ENCODE measurements around the gene SCN3B. TPM values are rescaled to one million over a fixed set of nuclear protein-coding genes. Genes with fewer than 3 reads are reported as not detected.

SCN3B gene
- total and polyA plus RNA-seq, 9 of the 15 experiments (the other 6 are each of a cell fraction or from before 2014, with no cell fraction given), result 0.01 to 0.15 (median 0.04) TPM; not detected in 6

- TF ChIP-seq NCOA2 (IDR thresholded peaks at IDR 0.05; ENCODE audit: partially characterized antibody in 2 of 2) (no peak), CCNT2 (IDR thresholded peaks at IDR 0.05; ENCODE audit: borderline replicate concordance, extremely low read depth, insufficient read length, low read depth, low read length) (no peak)
Measured at GRCh38 chr11:123601136-123601535, 53.3 kb downstream of the SCN3B start (continued).

GRCh38 chr11:123597859-123598258 is 56.6 kb downstream of the SCN3B start:
- 0% methylated on average over 2 of the region's 2 CpGs for WGBS (ENCODE audit: insufficient coverage, low coverage, missing lambda C conversion rate)
- H3K4me2 ChIP-seq (ENCODE audit: insufficient read depth, low read length), result no peak overlapping the region
- intact Hi-C loops (cut with micrococcal nuclease) (no loop called here), in situ Hi-C loops (cut with MboI) (no loop called here)
- ChIA-PET POLR2A (interaction anchor here (0.6 kb wide), 1 partner anchor 12 kb away, joined by 4 read pairs; no protein-coding TSS in a partner anchor), CTCF (ENCODE audit: low intra/inter-chr PET ratio) (no interaction called here)
- H3K79me2 ChIP-seq (ENCODE audit: control insufficient read depth, insufficient read depth, low read length), result no peaks in the 10 kb centered on the region
- FAIRE-seq, result no peak
- no peak overlapping the region for H3K4me3 ChIP-seq
- no peak for DNase-seq (ENCODE audit: extremely low read depth in 1 of 4, low spot score in 3 of 4)
- no TSS peak for BruUV-seq (replicated peaks)
- no peaks in the 10 kb centered on the region for H3K9me3 ChIP-seq (replicated peaks; ENCODE audit: control insufficient read depth, insufficient read depth, low read depth, low read length)
- H4K20me1 ChIP-seq (replicated peaks; ENCODE audit: control insufficient read depth, insufficient read depth, low read length), result no peaks in the 10 kb centered on the region
- no peak overlapping the region for H3K9ac ChIP-seq (ENCODE audit: insufficient read depth in 1 of 2, low read depth in 2 of 2, low read length in 2 of 2)
- no peaks in the 10 kb centered on the region for H3K36me3 ChIP-seq (ENCODE audit: control insufficient read depth, insufficient read depth, low read length)
- H3K9me1 ChIP-seq (ENCODE audit: control insufficient read depth, insufficient read depth, low read length), result no peaks in the 10 kb centered on the region
- H3K27ac ChIP-seq (ENCODE audit: extremely low read depth, low read depth, low read length), result no peak overlapping the region
- no peak overlapping the region for H2AFZ ChIP-seq (ENCODE audit: low read depth, low read length)
- TF ChIP-seq ZBTB8A (IDR thresholded peaks at IDR 0.05; ENCODE audit: partially characterized antibody), result no peak
- TF ChIP-seq ZKSCAN1 (IDR thresholded peaks at IDR 0.05; ENCODE audit: low read depth, low read length), result no peak
- peak in 1 of 3 experiments; percentile 40; a peak in 1 of 6 replicates for TF ChIP-seq CTCF (IDR thresholded peaks at IDR 0.05 in 2 of 3, conservative IDR thresholded peaks at IDR 0.05 in 1 of 3; ENCODE audit: insufficient read depth in 2 of 3, low read depth in 1 of 3, low read length in 3 of 3)
- peak; percentile 23; the same call in 1 of the 3 replicates for ATAC-seq
- peaks cover 0 to 25% of the 10 kb centered on the region in 2 experiments; a peak in 3 of 5 replicates for H3K27me3 ChIP-seq (ENCODE audit: control insufficient read depth in 2 of 2, insufficient read depth in 2 of 2, low read length in 2 of 2)
- H3K4me1 ChIP-seq (replicated peaks in 1 of 2; ENCODE audit: control insufficient read depth in 2 of 2, insufficient read depth in 2 of 2, low read length in 2 of 2), result no peaks in the 10 kb centered on the region
